Measurements from ENCODE around the gene FAM219A. TPM values are rescaled to one million over a fixed set of nuclear protein-coding genes. Genes with fewer than 3 reads are reported as not detected.
"Not testable (repeated sequence)": the region's sequence is repeated elsewhere in the genome, so short reads cannot be mapped to it uniquely, and the experiment has no call there.

FAM219A gene
- total RNA-seq, 1 donor from 2014 or later, result 19.2 TPM

GRCh38 chr9:34378376-34379060 is 79.9 kb downstream of the FAM219A start:
- DNase-seq (ENCODE audit: low read depth), result no peak

- peak; percentile 57 for DNase-seq (ENCODE audit: low read depth)
Measured at GRCh38 chr9:34377404-34377746, 81.0 kb downstream of the FAM219A start.

GRCh38 chr9:34376596-34377403 is 81.6 kb downstream of the FAM219A start, which contains the start of gene MYORG:
MYORG (minus strand) TSS chr9:34376898; CDS start chr9:34372943, 3,955 bp downstream.
- DNase-seq (ENCODE audit: low read depth), result peak; percentile 95

GRCh38 chr9:34375901-34376595 is 82.3 kb downstream of the FAM219A start:
- peak; percentile 71 for DNase-seq (ENCODE audit: low read depth)

GRCh38 chr9:34374905-34375552 is 83.3 kb downstream of the FAM219A start:
- peak; percentile 22 for DNase-seq (ENCODE audit: low read depth)

GRCh38 chr9:34374339-34374738 is 84.0 kb downstream of the FAM219A start:
- DNase-seq (ENCODE audit: low read depth), result no peak

- DNase-seq (ENCODE audit: low read depth), result no peak
Measured at GRCh38 chr9:34373749-34374148, 84.6 kb downstream of the FAM219A start.

- DNase-seq (ENCODE audit: low read depth), result no peak
Measured at GRCh38 chr9:34372467-34373011, 85.8 kb downstream of the FAM219A start.

- DNase-seq (ENCODE audit: low read depth), result no peak
Measured at GRCh38 chr9:34371886-34372466, 86.4 kb downstream of the FAM219A start.

GRCh38 chr9:34370970-34371880 is 87.1 kb downstream of the FAM219A start:
- DNase-seq (ENCODE audit: low read depth), result no peak

- DNase-seq (ENCODE audit: low read depth), result no peak
Measured at GRCh38 chr9:34370335-34370969, 87.9 kb downstream of the FAM219A start.

- DNase-seq (ENCODE audit: low read depth), result peak; percentile 33
Measured at GRCh38 chr9:34369636-34370035, 88.7 kb downstream of the FAM219A start.

- DNase-seq (ENCODE audit: low read depth), result not testable (repeated sequence)
Measured at GRCh38 chr9:34368796-34369195, 89.6 kb downstream of the FAM219A start.

- DNase-seq (ENCODE audit: low read depth), result not testable (repeated sequence)
Measured at GRCh38 chr9:34367751-34368410, 90.5 kb downstream of the FAM219A start.

- no peak for DNase-seq (ENCODE audit: low read depth)
Measured at GRCh38 chr9:34366365-34366764, 92.0 kb downstream of the FAM219A start.

- DNase-seq (ENCODE audit: low read depth), result no peak
Measured at GRCh38 chr9:34365282-34365681, 93.1 kb downstream of the FAM219A start.

- no peak for DNase-seq (ENCODE audit: low read depth)
Measured at GRCh38 chr9:34363619-34364351, 94.6 kb downstream of the FAM219A start.

Measured in myocyte (in vitro differentiated cells).